ENCODE results near the gene IARS2. TPM values are rescaled to one million over a fixed set of nuclear protein-coding genes. Genes with fewer than 3 reads are reported as not detected.

The IARS2 gene
- total and polyA plus RNA-seq, 2 donors (not counting 1 experiment from before 2014, with no cell fraction given) = 8.8 to 35.6 TPM

GRCh38 chr1:220089650-220090556 is 4.0 kb upstream of the IARS2 start, which contains the start of gene BPNT1:
TSS of gene BPNT1 (minus strand) at chr1:220089788. CDS start at chr1:220079846, 9,942 bp downstream.
- H3K4me1 ChIP-seq (ENCODE audit: control insufficient read depth in 2 of 2, insufficient read depth in 2 of 2, low read length in 2 of 2) = peaks cover 20 to 31% of the 10 kb centered on the region in 2 donors
- Mint-ChIP-seq H3K4me3 (peak within 1 kb of the TSS; percentile 97), H3K27me3 (no peaks in the 10 kb centered on the region), H3K4me1 (peaks cover 36% of the 10 kb centered on the region), H3K27ac (peak within 1 kb of the TSS; percentile 94), H3K9me3 (ENCODE audit: insufficient read depth) (no peaks in the 10 kb centered on the region)
- no peaks in the 10 kb centered on the region for H3K27me3 ChIP-seq (replicated peaks in 1 of 4; ENCODE audit: control extremely low read depth in 1 of 4, control insufficient read depth in 3 of 4, insufficient read depth in 4 of 4, low read length in 3 of 4)
- H3K9me3 ChIP-seq (ENCODE audit: control extremely low read depth in 1 of 3, control insufficient read depth in 2 of 3, insufficient read depth in 1 of 3, low read length in 2 of 3) = peaks cover 0 to 7% (median 0%) of the 10 kb centered on the region in 3 donors
- H3K4me2 ChIP-seq (replicated peaks; ENCODE audit: low read depth, low read length, poor library complexity, severe bottlenecking) = peak within 1 kb of the TSS; percentile 74
- H3K27ac ChIP-seq (ENCODE audit: low read length in 2 of 2) = peak within 1 kb of the TSS; percentile 80 to 82
- peak within 1 kb of the TSS; percentile 75 for H3K9ac ChIP-seq (ENCODE audit: low read length)
- peak; percentile 99 for DNase-seq
- H2AFZ ChIP-seq (ENCODE audit: insufficient read depth, low read depth, low read length, poor library complexity, severe bottlenecking) = peak within 1 kb of the TSS; percentile 82
- 0% methylated on average over 20 of the region's 35 CpGs for WGBS (ENCODE audit: insufficient coverage)
- peak; percentile 73 for ATAC-seq (ENCODE audit: low read depth)
- peaks cover 0 to 1% of the 10 kb centered on the region in 2 experiments for H3K36me3 ChIP-seq (replicated peaks in 1 of 2; ENCODE audit: control extremely low read depth in 1 of 2, control insufficient read depth in 1 of 2, extremely low read depth in 1 of 2, insufficient read depth in 2 of 2, low read length in 1 of 2)
- peak within 1 kb of the TSS; percentile 67 to 88 (median 77) for H3K4me3 ChIP-seq (ENCODE audit: control extremely low read depth in 1 of 5, extremely low read depth in 1 of 5, insufficient read depth in 1 of 5, low read depth in 2 of 5, low read length in 4 of 5)
- TF ChIP-seq EZH2 (IDR thresholded peaks at IDR 0.05; ENCODE audit: borderline replicate concordance, insufficient read depth, low read depth, low read length, poor library complexity, severe bottlenecking) (no peak), CTCF (IDR thresholded peaks at IDR 0.05) (no peak)
- H4K20me1 ChIP-seq (ENCODE audit: control insufficient read depth, insufficient read depth, low read length, poor library complexity, severe bottlenecking) = peaks cover 5% of the 10 kb centered on the region
- CTCF ChIA-PET = interaction anchor here (0.7 to 1.8 kb wide), 7 partner anchors 14 to 100 kb away, joined by 3 to 6 read pairs (median 3); partner anchors contain the start of gene EPRS1
- intact Hi-C loops (cut with micrococcal nuclease) = loop anchor here (1.0 to 5.0 kb wide), 3 partner anchors 44 to 1803 kb away; partner anchors contain the start of genes EPRS1 and RRP15
- H3K79me2 ChIP-seq (ENCODE audit: control insufficient read depth, insufficient read depth, low read length) = peaks cover 48% of the 10 kb centered on the region
- POLR2A ChIA-PET = interaction anchor here (0.5 to 1.0 kb wide), 4 partner anchors 11 to 621 kb away, joined by 3 to 6 read pairs (median 4); partner anchors contain the start of gene EPRS1
